Epithelial cell of proximal tubule (primary cell): ENCODE data around the gene SUSD1. TPM values are rescaled to one million over a fixed set of nuclear protein-coding genes. Genes with fewer than 3 reads are reported as not detected.

Source experiments
- DNase-seq: peaks from one replicate; pipeline ENCODE4 v3.0.0-alpha.2; 2011; ENCODE audit warnings: low read depth
- H3K4me3 ChIP-seq: 2 replicates; pipeline ENCODE4 v1.5.1; 2011; ENCODE audit warnings: low read depth, mild to moderate bottlenecking, low read length
- total RNA-seq: library from RNA; depleted of rRNA; stranded (reverse); fragments of >200 nt; gene quantifications from 2 replicates; pipeline ENCODE4 v1.2.3, GENCODE V29; 2015
- TF ChIP-seq, protein P1 (sequence below): conservative IDR thresholded peaks from 2 replicates; pipeline ENCODE4 v1.5.1; 2012; ENCODE audit warnings: low read depth, mild to moderate bottlenecking, low read length

SUSD1 gene
- total RNA-seq, 1 donor from 2014 or later, result 37.4 TPM

DNA sequence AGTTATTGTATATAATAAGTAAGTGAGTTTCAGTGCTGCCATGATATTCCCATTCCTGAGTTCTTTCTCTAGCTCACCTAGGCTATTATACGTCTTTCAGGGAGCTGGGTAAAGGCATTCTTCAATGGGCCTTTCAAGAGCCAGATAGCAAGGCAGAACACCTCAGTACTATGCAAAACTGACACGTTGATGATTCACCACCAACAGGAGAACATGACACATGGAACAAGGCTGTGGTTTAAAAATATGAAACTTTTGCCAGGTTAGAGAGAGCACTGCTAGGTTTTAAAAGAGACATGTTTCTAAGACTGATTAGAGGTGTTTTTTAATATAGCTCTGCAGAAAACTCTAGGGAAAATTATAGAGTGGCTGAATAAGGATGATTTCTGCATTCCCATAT, 182.6 kb downstream of the SUSD1 start:
- TF ChIP-seq, protein P1, sequence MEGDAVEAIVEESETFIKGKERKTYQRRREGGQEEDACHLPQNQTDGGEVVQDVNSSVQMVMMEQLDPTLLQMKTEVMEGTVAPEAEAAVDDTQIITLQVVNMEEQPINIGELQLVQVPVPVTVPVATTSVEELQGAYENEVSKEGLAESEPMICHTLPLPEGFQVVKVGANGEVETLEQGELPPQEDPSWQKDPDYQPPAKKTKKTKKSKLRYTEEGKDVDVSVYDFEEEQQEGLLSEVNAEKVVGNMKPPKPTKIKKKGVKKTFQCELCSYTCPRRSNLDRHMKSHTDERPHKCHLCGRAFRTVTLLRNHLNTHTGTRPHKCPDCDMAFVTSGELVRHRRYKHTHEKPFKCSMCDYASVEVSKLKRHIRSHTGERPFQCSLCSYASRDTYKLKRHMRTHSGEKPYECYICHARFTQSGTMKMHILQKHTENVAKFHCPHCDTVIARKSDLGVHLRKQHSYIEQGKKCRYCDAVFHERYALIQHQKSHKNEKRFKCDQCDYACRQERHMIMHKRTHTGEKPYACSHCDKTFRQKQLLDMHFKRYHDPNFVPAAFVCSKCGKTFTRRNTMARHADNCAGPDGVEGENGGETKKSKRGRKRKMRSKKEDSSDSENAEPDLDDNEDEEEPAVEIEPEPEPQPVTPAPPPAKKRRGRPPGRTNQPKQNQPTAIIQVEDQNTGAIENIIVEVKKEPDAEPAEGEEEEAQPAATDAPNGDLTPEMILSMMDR, result no peak
- H3K4me3 ChIP-seq, result no peak overlapping the region
- peak; percentile 75 for DNase-seq

DNA sequence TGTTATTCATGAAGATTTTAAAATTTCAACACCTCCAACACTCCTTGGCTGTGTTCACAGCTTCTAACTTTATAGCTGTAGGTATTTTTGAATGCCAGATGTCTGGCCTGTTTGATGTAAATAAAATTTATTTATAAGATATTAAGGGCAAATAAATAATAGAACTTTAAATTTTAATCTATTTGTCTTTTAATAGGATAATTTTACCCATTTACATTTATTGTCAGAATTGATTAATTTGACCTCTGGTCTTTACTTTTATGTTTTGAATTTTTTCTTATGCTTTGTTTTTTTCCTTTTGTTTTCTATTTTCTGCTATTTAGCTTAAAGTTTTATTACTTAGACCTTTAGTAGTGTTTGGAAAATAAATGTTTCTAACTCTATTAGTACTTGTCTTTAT, 183.9 kb downstream of the SUSD1 start:
- TF ChIP-seq, protein P1, result no peak
- no peak overlapping the region for H3K4me3 ChIP-seq
- DNase-seq, result no peak

Other genes with a start within 250 kb of the SUSD1 start
- 109 and 210 TPM in 2 replicates for gene PTBP3, start 158.3 kb upstream of the SUSD1 start, total RNA-seq
- 25.3 and 34.0 TPM in 2 replicates for gene HSDL2, start 204.8 kb upstream of the SUSD1 start, total RNA-seq